GM10266 (cell line): ENCODE results near the gene C3orf70.
A peak's percentile ranks its signal among the peaks of the same experiment; 100 is the strongest.

ENCODE experiments used
- DNase-seq: peaks from one replicate; pipeline ENCODE4 v3.0.0; 2012; ENCODE audit errors: extremely low spot score
- CTCF ChIP-seq: IDR thresholded peaks from 2 replicates; pipeline ENCODE4 v1.5.1; 2012; ENCODE audit warnings: mild to moderate bottlenecking, low read depth; ENCODE audit not compliant: control insufficient read depth, insufficient read depth; ENCODE audit errors: missing control alignments

Gene C3orf70

DNA sequence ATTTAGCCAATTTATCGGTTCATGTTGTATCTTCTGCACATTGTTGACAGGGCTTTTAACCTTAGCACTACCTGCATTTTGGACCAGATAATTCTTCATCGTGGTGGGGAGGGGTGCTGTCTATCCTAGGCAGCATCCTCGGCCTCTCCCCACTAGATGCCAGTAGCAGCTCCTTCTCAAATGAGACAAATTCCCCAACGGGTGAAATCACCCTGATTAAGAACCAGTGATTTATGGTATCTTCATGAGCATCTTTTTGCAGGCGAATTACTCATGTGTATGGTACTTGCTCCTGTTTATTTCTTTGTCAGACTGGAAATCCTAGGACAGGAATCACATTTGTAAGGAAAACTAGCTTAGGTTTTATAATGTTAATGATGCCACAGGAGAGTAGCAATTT is 68.0 kb downstream of the C3orf70 start:
- no peak for TF ChIP-seq CTCF
- DNase-seq, result no peak

- no peak for DNase-seq
Observed at GRCh38 chr3:185084402-185084801, 68.5 kb downstream of the C3orf70 start.

GRCh38 chr3:185082829-185083228 is 70.0 kb downstream of the C3orf70 start:
- no peak for TF ChIP-seq CTCF
- no peak for DNase-seq

More at GRCh38 chr3:185084402-185084801, 68.5 kb downstream of the C3orf70 start:
- TF ChIP-seq CTCF, result no peak

GRCh38 chr3:185082149-185082548 is 70.7 kb downstream of the C3orf70 start:
- DNase-seq, result peak; percentile 5

DNA sequence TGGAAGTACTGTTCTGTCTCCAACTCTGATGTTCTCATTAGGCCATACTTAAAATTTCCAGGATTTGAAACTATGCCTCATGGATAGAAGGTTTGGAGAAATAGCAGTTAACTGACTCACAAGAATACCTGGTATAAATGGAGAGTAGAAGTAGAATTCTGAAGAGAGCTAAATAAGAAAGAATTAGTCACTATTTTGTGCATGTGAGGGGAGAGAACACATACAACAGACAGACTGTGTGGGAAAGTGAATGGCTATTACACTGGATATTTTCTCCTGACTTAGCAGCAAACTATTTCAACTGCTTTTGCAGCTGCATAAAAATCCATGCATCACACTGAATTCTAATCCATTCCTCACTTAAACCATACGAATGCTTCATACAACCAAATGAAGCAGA is 71.3 kb downstream of the C3orf70 start:
- TF ChIP-seq CTCF, result no peak
- DNase-seq, result no peak

More at GRCh38 chr3:185082149-185082548, 70.7 kb downstream of the C3orf70 start:
- TF ChIP-seq CTCF, result no peak

- TF ChIP-seq CTCF, result no peak
- no peak for DNase-seq
Observed at GRCh38 chr3:185079625-185080024, 73.2 kb downstream of the C3orf70 start.

GRCh38 chr3:185076219-185076618 is 76.6 kb downstream of the C3orf70 start:
- peak; percentile 2 for DNase-seq
- TF ChIP-seq CTCF, result no peak
